Spleen (tissue), 7 donors: ENCODE data around the gene MPZL3.

Experiments
- CTCF ChIP-seq, 11 experiments: fragments of 200-600 bp in 7 of 11; fragments of 450-650 bp in 4 of 11; sonication (generic) in 4 of 11; IDR thresholded peaks in 8 of 11; conservative IDR thresholded peaks in 3 of 11; 1 replicate in 7 of 11; 2 replicates in 4 of 11; pipeline versions ENCODE4 v1.4.0 to v1.8.0; 2016 to 2021; ENCODE audit warnings: antibody characterized with exemption in 11 of 11, inconsistent platforms in 4 of 11, mild to moderate bottlenecking in 1 of 11
- POLR2AphosphoS5 ChIP-seq, 3 donors: sonication (generic); formaldehyde crosslinking; IDR thresholded peaks; one replicate each; pipeline ENCODE4 v1.5.1; 2017; ENCODE audit warnings: antibody characterized with exemption in 3 of 3
- donor health status: DM: no; HTN: no; CAD: no; lungs with moderate emphysema.
- donor health status: DM: no; HTN: no; CAD: no.
- donor health status: DM: no; HTN: no; CAD: no.

DNA sequence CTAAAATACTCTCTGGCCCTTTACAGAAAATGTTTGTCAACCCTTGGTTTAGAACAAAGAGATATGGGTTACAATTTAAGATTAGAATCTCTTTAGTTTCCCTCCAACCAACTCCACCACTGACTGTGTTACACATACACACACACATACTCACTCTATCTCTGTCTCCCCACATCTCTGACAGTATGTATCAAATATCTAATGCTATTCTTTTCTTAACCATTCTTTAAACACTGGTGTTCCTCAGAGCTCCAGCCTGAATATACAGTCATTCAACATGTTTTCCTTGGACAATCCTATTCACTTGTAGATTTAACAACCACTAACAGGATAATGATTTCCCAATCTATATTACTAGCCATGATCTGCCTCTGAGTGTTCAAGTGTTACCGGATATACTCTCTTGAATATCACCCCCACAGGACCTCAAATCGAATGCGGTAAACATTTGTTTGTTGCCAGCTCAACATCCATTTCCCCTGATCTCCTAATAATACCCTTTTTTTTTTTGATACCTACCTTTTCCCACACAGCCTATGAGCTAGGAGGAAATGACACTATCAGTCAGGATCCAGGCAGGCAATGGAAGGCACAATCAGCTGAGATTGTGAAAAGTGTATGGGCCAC lies 6.1 kb downstream of the MPZL3 start:
- TF ChIP-seq CTCF (IDR thresholded peaks at IDR 0.05 in 8 of 11, conservative IDR thresholded peaks at IDR 0.05 in 3 of 11), result no peak
- no peak for TF ChIP-seq POLR2AphosphoS5 (IDR thresholded peaks at IDR 0.05)
